GM21367 (cell line): ENCODE measurements around the gene SGF29.
"Not testable (repeated sequence)": the region's sequence is repeated elsewhere in the genome, so short reads cannot be mapped to it uniquely, and the experiment has no call there.

Experiments used
- ATAC-seq: cut with Tn5 transposase; IDR thresholded peaks from one replicate; pipeline ENCODE4 v1.9.1; 2021; ENCODE audit not compliant: unreplicated experiment

The SGF29 gene

DNA sequence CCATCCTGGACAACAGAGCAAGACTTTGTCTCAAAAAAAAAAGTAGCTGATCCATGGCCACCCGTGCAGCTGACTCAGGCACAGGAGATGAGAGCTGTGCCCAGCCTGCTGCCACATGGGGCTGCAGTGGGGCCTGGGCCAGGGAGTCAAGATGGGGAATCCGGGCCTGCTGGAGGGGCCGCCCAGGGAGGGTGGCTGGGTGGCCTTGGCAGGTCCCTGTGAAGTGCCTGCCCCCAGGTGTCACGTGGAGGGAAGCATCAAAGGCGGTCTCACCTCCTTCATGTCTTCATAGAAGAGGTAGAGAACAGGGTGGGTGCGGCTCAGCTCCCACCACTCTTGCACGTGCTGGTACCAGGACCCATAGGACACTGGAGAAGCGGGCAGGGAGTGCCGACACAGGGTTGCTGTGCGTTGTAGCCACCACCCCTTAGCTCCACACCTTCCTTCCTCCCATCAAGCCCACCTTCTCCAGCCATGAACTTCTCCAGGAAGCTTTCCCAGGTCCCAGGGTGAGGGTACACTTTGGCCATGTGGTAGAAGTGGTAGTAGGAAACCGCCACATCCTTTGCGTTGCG is 39.3 kb downstream of the SGF29 start:
- no peak for ATAC-seq

GRCh38 chr16:28595451-28595850 is 41.7 kb downstream of the SGF29 start:
- ATAC-seq: not testable (repeated sequence)

GRCh38 chr16:28596115-28596630 is 42.5 kb downstream of the SGF29 start:
- ATAC-seq: no peak

- ATAC-seq: no peak
These were observed 43.3 kb downstream of the SGF29 start, which contains the start of gene SULT1A2 for GRCh38 chr16:28596840-28597691. Gene SULT1A2 (minus strand): TSS chr16:28597050. CDS start chr16:28595930, 1,120 bp downstream.

DNA sequence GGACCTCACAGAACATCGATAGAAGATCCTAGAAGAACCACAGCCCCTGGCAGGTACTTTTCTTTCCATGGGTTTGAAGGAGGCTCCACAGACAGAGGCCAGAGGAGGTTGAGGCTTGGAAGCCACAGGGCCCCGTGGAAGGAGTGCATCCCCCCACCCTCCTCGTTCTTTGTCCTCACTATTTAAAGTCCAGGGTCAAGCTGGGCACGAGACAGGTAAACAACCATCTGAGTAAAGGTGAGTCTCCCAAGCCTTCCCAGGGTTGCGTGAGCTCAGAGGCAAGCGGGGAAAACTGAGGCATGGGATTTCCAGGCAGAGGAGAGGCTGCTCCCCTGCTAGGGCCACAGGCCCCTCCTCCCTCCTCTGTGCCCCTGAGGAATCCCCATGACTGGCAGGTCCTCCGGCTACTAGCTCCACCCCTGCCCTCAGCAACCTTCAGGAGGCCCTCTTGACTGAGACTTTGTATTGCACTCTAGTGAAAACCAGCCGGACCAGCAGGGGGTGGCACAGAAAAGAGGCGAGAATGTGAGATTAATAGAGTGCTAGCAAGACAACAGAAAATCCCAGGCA is 44.1 kb downstream of the SGF29 start:
- no peak for ATAC-seq

- ATAC-seq: not testable (repeated sequence)
These were observed 45.9 kb downstream of the SGF29 start for GRCh38 chr16:28599377-28600285.

DNA sequence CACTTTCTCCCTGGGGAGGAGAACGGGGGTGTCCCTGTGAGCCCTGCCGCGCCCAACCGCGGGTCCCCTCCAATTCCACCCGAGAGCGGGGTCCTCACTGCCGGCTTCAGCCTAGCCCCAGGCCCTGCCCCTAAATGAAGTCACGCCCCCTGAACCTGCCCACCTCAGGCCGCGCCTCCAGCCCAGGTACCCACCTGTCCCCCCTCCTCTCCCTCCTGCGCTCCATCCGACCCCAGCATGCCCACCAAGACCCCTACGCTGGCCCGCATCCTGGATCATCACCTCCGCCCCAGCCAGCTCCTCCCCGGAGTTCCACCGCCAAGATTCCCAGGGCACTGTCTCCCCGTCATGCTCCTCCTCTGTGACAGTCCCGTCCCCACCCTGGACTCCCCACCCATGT is 47.2 kb downstream of the SGF29 start:
- not testable (repeated sequence) for ATAC-seq

DNA sequence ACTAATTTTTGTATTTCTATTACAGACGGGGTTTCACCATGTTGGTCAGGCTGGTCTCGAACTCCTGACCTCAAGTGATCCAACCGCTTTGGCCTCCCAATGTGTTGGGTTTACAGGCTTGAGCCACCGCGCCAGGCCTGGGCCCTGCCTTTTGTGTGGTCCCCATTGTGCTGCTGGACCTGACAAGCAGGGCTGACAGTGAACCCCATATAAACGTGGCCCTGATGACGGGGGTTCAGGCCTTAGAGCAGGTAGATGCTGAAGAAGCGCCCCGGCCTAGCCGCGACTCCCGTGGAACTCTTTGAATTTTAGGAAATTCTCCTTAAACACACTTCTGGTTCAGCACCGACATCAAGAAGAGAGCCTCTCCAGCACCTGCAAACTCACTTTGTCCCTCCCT is 47.9 kb downstream of the SGF29 start:
- not testable (repeated sequence) for ATAC-seq

- ATAC-seq: not testable (repeated sequence)
These were observed 48.3 kb downstream of the SGF29 start for GRCh38 chr16:28602062-28602461.

DNA sequence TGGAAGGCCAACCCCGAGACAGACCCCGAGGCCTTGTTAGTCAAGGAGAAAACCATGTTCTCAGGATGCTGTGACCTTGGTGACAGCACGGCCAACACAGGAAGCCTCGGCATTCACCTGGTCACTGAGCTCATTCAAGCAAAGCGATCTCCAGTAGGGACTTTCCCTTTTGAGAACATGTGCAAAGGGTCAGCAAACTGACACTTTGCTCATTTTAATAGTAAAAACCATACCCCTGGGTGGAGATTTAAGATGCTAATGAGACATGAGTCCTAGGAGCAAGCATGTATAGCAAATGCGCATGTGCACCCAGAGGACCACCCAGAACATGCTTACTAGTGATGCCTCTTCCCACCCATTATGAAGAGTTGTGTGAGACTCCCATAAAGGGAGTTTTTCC is 48.8 kb downstream of the SGF29 start:
- ATAC-seq: no peak

GRCh38 chr16:28603381-28604185 is 49.9 kb downstream of the SGF29 start:
- ATAC-seq: no peak

DNA sequence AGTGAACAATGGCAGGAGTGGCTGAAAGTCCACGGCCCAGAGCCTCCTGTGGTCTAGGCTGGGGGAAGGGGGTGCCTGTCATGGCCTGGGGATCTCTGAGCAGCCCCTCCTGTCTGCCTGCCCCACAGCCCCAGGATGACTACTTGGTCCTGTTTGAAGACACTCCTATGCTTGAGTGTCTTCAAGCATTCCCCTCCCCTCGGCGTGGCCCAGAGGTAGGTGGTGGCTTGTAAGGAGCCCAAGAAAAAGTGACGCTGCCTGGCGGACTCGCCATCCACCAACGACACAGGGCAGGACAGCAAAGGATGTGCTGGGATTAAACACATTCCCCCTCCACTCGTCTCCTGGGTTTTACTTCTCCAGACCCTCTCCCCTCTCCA is 50.5 kb downstream of the SGF29 start:
- ATAC-seq: no peak

DNA sequence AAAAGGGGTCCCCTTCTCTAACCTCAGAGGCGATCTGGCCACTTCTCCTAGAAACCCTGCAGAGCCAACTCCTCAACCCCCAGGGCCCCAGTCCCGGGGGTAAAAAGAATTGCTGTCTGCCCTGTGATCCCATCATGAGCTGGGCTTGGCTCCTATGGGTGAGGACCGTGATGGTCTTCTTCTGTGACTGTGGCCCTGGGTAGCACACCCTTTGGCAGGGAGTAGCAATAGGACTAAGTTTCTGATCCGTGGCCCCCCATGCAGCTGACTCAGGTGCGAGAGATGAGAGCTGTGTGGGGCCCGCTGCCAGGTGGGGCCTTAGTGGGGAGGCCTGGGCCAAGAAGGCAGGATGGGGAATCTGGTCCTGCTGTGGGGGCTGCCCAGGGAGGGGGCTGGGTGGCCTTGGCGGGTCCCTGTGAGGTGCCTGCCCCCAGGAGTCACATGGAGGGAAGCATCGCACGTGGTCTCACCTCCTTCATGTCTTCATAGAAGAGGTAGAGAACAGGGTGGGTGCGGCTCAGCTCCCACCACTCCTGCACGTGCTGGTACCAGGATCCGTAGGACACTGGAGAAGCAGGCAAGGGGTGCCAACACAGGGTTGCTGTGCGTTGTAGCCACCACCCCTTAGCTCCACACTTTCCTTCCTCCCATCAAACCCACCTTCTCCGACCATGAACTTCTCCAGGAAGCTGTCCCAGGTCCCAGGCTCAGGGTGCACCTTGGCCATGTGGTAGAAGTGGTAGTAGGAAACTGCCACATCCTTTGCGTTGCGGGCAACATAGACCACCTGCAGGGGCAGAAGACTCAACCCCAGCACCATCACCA is 52.8 kb downstream of the SGF29 start:
- ATAC-seq: no peak

DNA sequence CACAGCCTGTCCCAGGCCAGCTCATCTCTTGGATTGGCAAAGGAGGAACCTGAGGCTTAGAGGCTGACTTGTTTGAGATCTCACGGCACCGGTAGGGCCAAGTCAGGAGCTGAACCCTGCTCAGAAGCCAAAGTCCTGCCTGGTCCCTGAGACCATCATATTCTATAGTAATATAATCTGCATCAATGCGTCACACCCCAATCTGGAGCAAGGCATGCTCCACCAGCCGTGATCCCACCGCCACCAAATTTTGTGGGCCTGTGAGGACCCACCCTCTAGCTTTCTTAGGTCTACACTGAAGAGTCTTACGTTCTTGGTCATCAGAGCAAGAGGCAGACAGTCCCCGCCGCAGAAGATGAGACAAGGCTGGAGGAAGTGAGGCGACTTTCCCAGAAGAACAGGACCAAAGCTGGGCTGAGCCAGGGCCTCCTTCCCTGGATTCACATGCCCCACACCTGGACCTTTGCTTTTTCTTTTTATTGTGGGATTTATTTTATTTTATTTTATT is 53.5 kb downstream of the SGF29 start:
- no peak for ATAC-seq

GRCh38 chr16:28607681-28608495 is 54.2 kb downstream of the SGF29 start:
- ATAC-seq: not testable (repeated sequence)

GRCh38 chr16:28608496-28608808 is 54.7 kb downstream of the SGF29 start:
- not testable (repeated sequence) for ATAC-seq

GRCh38 chr16:28608867-28609596 is 55.3 kb downstream of the SGF29 start:
- not testable (repeated sequence) for ATAC-seq
